Nasal cavity respiratory epithelium epithelial cell of viscerocranial mucosa (primary cell): ENCODE measurements around the gene PAGR1. TPM values are rescaled to one million over a fixed set of nuclear protein-coding genes. Genes with fewer than 3 reads are reported as not detected.

Experiments used
- total RNA-seq: library from RNA; depleted of rRNA; stranded (reverse); fragments of >200 nt; gene quantifications from 2 replicates; pipeline ENCODE4 v1.2.3, GENCODE V29; 2014

The PAGR1 gene
- 13.9 and 21.5 TPM in 2 replicates for total RNA-seq

GRCh38 chr16:29815793-29816693 lies at the start of gene PAGR1:
Gene PAGR1 (plus strand): TSS chr16:29816152. CDS start chr16:29816526, 374 bp downstream.

GRCh38 chr16:29777576-29778350 lies 38.2 kb upstream of the PAGR1 start, which contains the start of gene ZG16:
Gene ZG16 (plus strand): TSS chr16:29778256. CDS start chr16:29779267, 1,011 bp downstream.

GRCh38 chr16:29790183-29790948 lies 25.6 kb upstream of the PAGR1 start, which contains the start of gene KIF22:
Gene KIF22 (plus strand): TSS chr16:29790751. CDS start chr16:29790760, 9 bp downstream.

GRCh38 chr16:29806099-29806579 lies 9.8 kb upstream of the PAGR1 start, which contains the start of gene MAZ:
Gene MAZ (plus strand): TSS chr16:29806529. CDS start chr16:29806702, 173 bp downstream.

GRCh38 chr16:29811896-29812665 lies 3.9 kb upstream of the PAGR1 start, which contains the start of gene PRRT2:
Gene PRRT2 (plus strand): TSS chr16:29812193. CDS start chr16:29813055, 862 bp downstream.

GRCh38 chr16:29820271-29820701 lies 4.3 kb downstream of the PAGR1 start, which contains the start of gene MVP:
Gene MVP (plus strand): TSS chr16:29820462. CDS start chr16:29830550, 10,088 bp downstream.

GRCh38 chr16:29862884-29863668 lies 47.1 kb downstream of the PAGR1 start, which contains the start of gene CDIPT:
Gene CDIPT (minus strand): TSS chr16:29863226. CDS start chr16:29862857, 369 bp downstream.

Other genes with a start within 250 kb of the PAGR1 start
- gene SPN, start 152.9 kb upstream of the PAGR1 start, total RNA-seq = not detected in 2 replicates
- gene QPRT, start 137.0 kb upstream of the PAGR1 start, total RNA-seq = under 0.01 and 0.28 TPM in 2 replicates
- gene C16orf54, start 70.2 kb upstream of the PAGR1 start, total RNA-seq = not detected in 2 replicates
- not detected in 2 replicates for gene ZG16, start 37.9 kb upstream of the PAGR1 start, total RNA-seq
- 7.0 and 13.0 TPM in 2 replicates for gene KIF22, start 25.4 kb upstream of the PAGR1 start, total RNA-seq
- 151 and 243 TPM in 2 replicates for gene MAZ, start 9.6 kb upstream of the PAGR1 start, total RNA-seq
- gene PRRT2, start 4.0 kb upstream of the PAGR1 start, total RNA-seq = not detected in 2 replicates
- gene MVP, start 4.3 kb downstream of the PAGR1 start, total RNA-seq = 74.2 and 246 TPM in 2 replicates
- 45.5 and 62.7 TPM in 2 replicates for gene CDIPT, start 47.1 kb downstream of the PAGR1 start, total RNA-seq
- gene SEZ6L2, start 83.4 kb downstream of the PAGR1 start, total RNA-seq = 4.8 and 18.9 TPM in 2 replicates
- 1.6 and 4.4 TPM in 2 replicates for gene ASPHD1, start 84.3 kb downstream of the PAGR1 start, total RNA-seq
- 9.2 and 13.3 TPM in 2 replicates for gene KCTD13, start 110.1 kb downstream of the PAGR1 start, total RNA-seq
- gene TMEM219, start 145.9 kb downstream of the PAGR1 start, total RNA-seq = 49.9 and 50.0 TPM in 2 replicates
- gene TAOK2, start 157.7 kb downstream of the PAGR1 start, total RNA-seq = 20.5 and 43.8 TPM in 2 replicates
- gene HIRIP3, start 179.5 kb downstream of the PAGR1 start, total RNA-seq = 8.2 and 11.7 TPM in 2 replicates
- 14.4 and 19.4 TPM in 2 replicates for gene INO80E, start 180.1 kb downstream of the PAGR1 start, total RNA-seq
- gene DOC2A, start 194.9 kb downstream of the PAGR1 start, total RNA-seq = 0.21 TPM in 1 of 2 replicates, not detected in the other
- gene C16orf92, start 207.0 kb downstream of the PAGR1 start, total RNA-seq = not detected in 2 replicates
- gene TLCD3B, start 215.1 kb downstream of the PAGR1 start, total RNA-seq = not detected in 2 replicates
- 295 and 817 TPM in 2 replicates for gene ALDOA, start 249.6 kb downstream of the PAGR1 start, total RNA-seq